ENCODE data around the gene MAML3. TPM values are rescaled to one million over a fixed set of nuclear protein-coding genes. Genes with fewer than 3 reads are reported as not detected.

The MAML3 gene
- total RNA-seq, 1 donor from 2014 or later = 59.4 TPM

DNA sequence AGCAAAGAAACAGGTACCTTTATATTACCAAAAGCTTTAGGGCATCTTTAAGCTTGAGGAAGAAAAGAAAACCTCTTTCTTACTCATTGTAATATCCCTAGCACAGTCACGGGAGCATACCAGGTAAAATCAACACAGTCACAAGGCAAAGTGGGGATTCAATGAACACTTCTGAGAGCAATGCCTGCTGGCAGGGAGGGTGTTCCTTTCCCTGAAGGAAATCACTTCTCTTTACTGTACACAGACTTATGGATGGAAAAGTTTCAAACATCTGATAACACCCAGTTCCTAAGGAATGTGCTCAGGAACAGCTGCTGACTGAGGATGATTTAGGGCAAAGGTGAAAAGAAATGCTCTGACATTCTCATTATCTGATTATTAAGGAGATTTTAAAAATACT, 94.8 kb downstream of the MAML3 start:
- Mint-ChIP-seq H3K27ac (ENCODE audit: unreplicated experiment) (no peak overlapping the region), H3K4me3 (ENCODE audit: unreplicated experiment) (no peak overlapping the region), H3K27me3 (ENCODE audit: unreplicated experiment) (peaks cover 2% of the 10 kb centered on the region), H3K9me3 (ENCODE audit: unreplicated experiment) (peaks cover 1% of the 10 kb centered on the region), H3K36me3 (ENCODE audit: unreplicated experiment) (no peaks in the 10 kb centered on the region), H3K4me1 (ENCODE audit: low read depth, unreplicated experiment) (peaks cover 42% of the 10 kb centered on the region)
- no peak for DNase-seq
- TF ChIP-seq, protein P1, sequence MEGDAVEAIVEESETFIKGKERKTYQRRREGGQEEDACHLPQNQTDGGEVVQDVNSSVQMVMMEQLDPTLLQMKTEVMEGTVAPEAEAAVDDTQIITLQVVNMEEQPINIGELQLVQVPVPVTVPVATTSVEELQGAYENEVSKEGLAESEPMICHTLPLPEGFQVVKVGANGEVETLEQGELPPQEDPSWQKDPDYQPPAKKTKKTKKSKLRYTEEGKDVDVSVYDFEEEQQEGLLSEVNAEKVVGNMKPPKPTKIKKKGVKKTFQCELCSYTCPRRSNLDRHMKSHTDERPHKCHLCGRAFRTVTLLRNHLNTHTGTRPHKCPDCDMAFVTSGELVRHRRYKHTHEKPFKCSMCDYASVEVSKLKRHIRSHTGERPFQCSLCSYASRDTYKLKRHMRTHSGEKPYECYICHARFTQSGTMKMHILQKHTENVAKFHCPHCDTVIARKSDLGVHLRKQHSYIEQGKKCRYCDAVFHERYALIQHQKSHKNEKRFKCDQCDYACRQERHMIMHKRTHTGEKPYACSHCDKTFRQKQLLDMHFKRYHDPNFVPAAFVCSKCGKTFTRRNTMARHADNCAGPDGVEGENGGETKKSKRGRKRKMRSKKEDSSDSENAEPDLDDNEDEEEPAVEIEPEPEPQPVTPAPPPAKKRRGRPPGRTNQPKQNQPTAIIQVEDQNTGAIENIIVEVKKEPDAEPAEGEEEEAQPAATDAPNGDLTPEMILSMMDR (IDR thresholded peaks at IDR 0.05; ENCODE audit: partially characterized antibody, unreplicated experiment) = no peak

DNA sequence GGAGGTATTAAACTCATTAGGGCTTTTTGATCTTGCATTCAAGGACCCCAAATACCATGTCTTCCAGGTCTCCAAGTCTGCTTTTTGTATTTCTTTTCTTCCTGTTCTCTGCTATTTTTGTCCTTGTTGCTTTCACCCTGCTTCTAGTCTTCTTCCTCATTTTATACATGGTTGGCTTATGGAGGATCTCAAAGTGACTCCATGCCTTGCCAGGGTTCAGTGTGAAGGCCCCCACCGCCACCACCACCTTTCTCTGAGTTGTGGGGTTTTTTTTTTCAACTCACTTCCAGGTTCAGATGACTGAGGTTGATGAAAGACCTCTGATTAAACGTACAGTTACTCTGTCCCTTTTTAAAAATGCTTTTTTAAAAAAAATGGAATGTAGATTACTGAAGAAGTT, 96.3 kb downstream of the MAML3 start:
- peaks cover 2% of the 10 kb centered on the region for H3K27me3 Mint-ChIP-seq (ENCODE audit: unreplicated experiment)
- no peak overlapping the region for H3K4me3 Mint-ChIP-seq (ENCODE audit: unreplicated experiment)
- H3K36me3 Mint-ChIP-seq (ENCODE audit: unreplicated experiment) = no peaks in the 10 kb centered on the region
- peaks cover 49% of the 10 kb centered on the region for H3K4me1 Mint-ChIP-seq (ENCODE audit: low read depth, unreplicated experiment)
- TF ChIP-seq, protein P1 (IDR thresholded peaks at IDR 0.05; ENCODE audit: partially characterized antibody, unreplicated experiment) = no peak
- DNase-seq = no peak
- H3K27ac Mint-ChIP-seq (ENCODE audit: unreplicated experiment) = no peak overlapping the region
- peaks cover 1% of the 10 kb centered on the region for H3K9me3 Mint-ChIP-seq (ENCODE audit: unreplicated experiment)

DNA sequence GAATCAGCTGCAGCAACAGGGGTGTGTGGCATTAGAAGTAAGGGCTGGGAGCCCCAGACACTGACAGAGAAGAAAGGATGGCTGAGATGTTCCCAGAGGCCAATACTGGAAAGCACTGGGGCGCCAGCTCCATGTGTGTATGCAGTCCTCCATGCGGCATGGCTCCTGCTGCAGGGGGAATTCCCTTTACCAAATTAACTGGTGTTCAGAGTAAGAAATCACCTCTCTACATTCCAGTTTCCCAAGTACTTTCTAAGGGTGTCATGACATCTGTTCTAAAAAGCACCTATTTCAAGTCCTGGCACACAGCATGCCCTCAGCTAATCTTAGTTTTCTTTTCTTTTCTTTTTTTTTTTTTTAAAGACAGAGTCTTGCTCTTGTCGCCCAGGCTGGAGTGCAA, 98.0 kb downstream of the MAML3 start:
- H3K36me3 Mint-ChIP-seq (ENCODE audit: unreplicated experiment) = no peaks in the 10 kb centered on the region
- no peak overlapping the region for H3K4me3 Mint-ChIP-seq (ENCODE audit: unreplicated experiment)
- DNase-seq = no peak
- peaks cover 2% of the 10 kb centered on the region for H3K27me3 Mint-ChIP-seq (ENCODE audit: unreplicated experiment)
- peak overlapping the region; percentile 9 for H3K27ac Mint-ChIP-seq (ENCODE audit: unreplicated experiment)
- H3K4me1 Mint-ChIP-seq (ENCODE audit: low read depth, unreplicated experiment) = peaks cover 43% of the 10 kb centered on the region
- TF ChIP-seq, protein P1 (IDR thresholded peaks at IDR 0.05; ENCODE audit: partially characterized antibody, unreplicated experiment) = no peak
- H3K9me3 Mint-ChIP-seq (ENCODE audit: unreplicated experiment) = peaks cover 1% of the 10 kb centered on the region

DNA sequence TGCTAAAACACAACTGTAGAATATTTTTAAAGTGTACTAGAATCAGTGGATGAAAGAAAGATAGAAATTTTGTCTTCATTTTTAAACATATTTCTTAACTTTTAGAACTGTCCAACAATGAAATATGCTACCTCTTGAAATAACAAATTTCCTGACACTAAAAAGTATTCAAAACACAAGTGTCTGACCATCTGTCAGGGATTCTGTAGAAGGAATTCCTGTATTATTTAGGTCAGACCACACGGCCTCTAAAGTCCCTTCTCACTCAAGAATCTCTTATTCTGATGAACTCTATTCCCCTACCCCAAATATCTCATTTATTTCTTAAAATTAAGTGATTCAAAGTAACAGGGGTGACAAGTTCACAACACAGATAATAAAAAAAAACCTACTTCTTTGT, 99.1 kb downstream of the MAML3 start:
- Mint-ChIP-seq H3K36me3 (ENCODE audit: unreplicated experiment) (no peaks in the 10 kb centered on the region), H3K4me1 (ENCODE audit: low read depth, unreplicated experiment) (peaks cover 51% of the 10 kb centered on the region), H3K27me3 (ENCODE audit: unreplicated experiment) (peaks cover 6% of the 10 kb centered on the region), H3K9me3 (ENCODE audit: unreplicated experiment) (peaks cover 3% of the 10 kb centered on the region), H3K4me3 (ENCODE audit: unreplicated experiment) (no peak overlapping the region), H3K27ac (ENCODE audit: unreplicated experiment) (no peak overlapping the region)
- DNase-seq = no peak
- TF ChIP-seq, protein P1 (IDR thresholded peaks at IDR 0.05; ENCODE audit: partially characterized antibody, unreplicated experiment) = no peak

DNA sequence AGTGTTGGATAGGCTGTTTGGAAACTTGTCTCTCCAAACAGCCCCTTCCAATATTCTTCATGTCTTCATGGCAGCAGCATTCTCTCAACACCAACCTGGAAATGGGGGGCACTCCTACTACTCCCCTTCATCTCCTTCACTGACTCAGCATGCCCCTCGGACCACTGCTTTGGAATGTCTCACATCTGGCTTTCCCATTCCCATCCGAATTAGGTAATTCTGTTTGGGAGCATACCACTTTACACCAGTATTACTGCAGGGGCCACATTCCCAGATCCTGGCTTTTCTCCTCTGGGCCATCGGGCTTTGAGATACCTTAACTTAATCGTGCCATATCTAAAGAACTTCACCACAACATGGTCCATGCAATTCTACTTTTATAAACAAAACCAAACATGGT, 100.8 kb downstream of the MAML3 start:
- H3K36me3 Mint-ChIP-seq (ENCODE audit: unreplicated experiment) = no peaks in the 10 kb centered on the region
- DNase-seq = no peak
- TF ChIP-seq, protein P1 (IDR thresholded peaks at IDR 0.05; ENCODE audit: partially characterized antibody, unreplicated experiment) = no peak
- H3K4me1 Mint-ChIP-seq (ENCODE audit: low read depth, unreplicated experiment) = peaks cover 61% of the 10 kb centered on the region
- no peak overlapping the region for H3K27ac Mint-ChIP-seq (ENCODE audit: unreplicated experiment)
- peaks cover 13% of the 10 kb centered on the region for H3K27me3 Mint-ChIP-seq (ENCODE audit: unreplicated experiment)
- peaks cover 12% of the 10 kb centered on the region for H3K9me3 Mint-ChIP-seq (ENCODE audit: unreplicated experiment)
- H3K4me3 Mint-ChIP-seq (ENCODE audit: unreplicated experiment) = no peak overlapping the region
